Testis (tissue), 2 donors: Measurements from ENCODE around the gene PPP1R13B.

Experiments
- POLR2A ChIP-seq: fragments of 450-650 bp; IDR thresholded peaks from one replicate; pipeline ENCODE4 v1.6.1; 2017; ENCODE audit warnings: antibody characterized with exemption, mild to moderate bottlenecking, moderate library complexity
- TF ChIP-seq, protein P1 (sequence below), 3 experiments: fragments of 450-650 bp in 2 of 3; fragments of 200-600 bp in 1 of 3; sonication (generic) in 1 of 3; IDR thresholded peaks; one replicate each; pipeline ENCODE4 v1.5.1; 2016 to 2019; ENCODE audit warnings: antibody characterized with exemption in 3 of 3, mild to moderate bottlenecking in 2 of 3, moderate library complexity in 1 of 3

DNA sequence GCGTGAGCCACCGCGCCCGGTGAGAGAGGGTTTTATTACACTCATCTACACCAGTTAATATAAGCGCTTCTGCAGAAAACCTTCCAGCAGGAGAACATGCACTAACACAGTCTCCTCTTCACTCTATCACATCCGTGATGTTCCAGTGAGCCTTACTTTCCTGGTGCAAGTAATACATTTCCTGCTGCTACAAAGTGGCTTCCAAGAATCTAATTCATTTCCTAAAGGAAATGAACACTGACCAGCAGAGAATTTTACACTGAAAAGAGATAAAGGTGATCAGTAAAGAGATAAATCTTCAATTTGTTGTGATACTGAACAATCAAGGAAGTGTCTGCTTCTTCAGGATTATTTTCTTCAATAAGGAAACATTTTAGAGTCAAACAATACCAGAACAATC lies 92.3 kb downstream of the PPP1R13B start:
- TF ChIP-seq, protein P1, sequence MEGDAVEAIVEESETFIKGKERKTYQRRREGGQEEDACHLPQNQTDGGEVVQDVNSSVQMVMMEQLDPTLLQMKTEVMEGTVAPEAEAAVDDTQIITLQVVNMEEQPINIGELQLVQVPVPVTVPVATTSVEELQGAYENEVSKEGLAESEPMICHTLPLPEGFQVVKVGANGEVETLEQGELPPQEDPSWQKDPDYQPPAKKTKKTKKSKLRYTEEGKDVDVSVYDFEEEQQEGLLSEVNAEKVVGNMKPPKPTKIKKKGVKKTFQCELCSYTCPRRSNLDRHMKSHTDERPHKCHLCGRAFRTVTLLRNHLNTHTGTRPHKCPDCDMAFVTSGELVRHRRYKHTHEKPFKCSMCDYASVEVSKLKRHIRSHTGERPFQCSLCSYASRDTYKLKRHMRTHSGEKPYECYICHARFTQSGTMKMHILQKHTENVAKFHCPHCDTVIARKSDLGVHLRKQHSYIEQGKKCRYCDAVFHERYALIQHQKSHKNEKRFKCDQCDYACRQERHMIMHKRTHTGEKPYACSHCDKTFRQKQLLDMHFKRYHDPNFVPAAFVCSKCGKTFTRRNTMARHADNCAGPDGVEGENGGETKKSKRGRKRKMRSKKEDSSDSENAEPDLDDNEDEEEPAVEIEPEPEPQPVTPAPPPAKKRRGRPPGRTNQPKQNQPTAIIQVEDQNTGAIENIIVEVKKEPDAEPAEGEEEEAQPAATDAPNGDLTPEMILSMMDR (IDR thresholded peaks at IDR 0.05): no peak
- TF ChIP-seq POLR2A: no peak
